IPS DF 6.9 (cell line): ENCODE measurements around the gene TNNT1.
"Not testable (repeated sequence)": the region's sequence is repeated elsewhere in the genome, so short reads cannot be mapped to it uniquely, and the experiment has no call there.

Experiments used
- DNase-seq: peaks from one replicate; pipeline ENCODE4 v3.0.0-alpha.2; 2013; ENCODE audit warnings: low read depth, low spot score
- H3K27ac ChIP-seq: one replicate; pipeline ENCODE4 v1.5.1; 2013; ENCODE audit warnings: low read length, control low read depth
- H3K27me3 ChIP-seq: 2 replicates; pipeline ENCODE4 v1.6.1; 2013; ENCODE audit warnings: mild to moderate bottlenecking, low read length; ENCODE audit not compliant: control insufficient read depth, insufficient read depth
- H3K36me3 ChIP-seq: 2 replicates; pipeline ENCODE4 v1.6.1; 2013; ENCODE audit warnings: low read length; ENCODE audit not compliant: control insufficient read depth, insufficient read depth
- H3K4me1 ChIP-seq: 2 replicates; pipeline ENCODE4 v1.6.1; 2013; ENCODE audit warnings: low read length; ENCODE audit not compliant: control insufficient read depth, insufficient read depth
- H3K4me3 ChIP-seq: 2 replicates; pipeline ENCODE4 v1.5.1; 2013; ENCODE audit warnings: mild to moderate bottlenecking, low read length
- H3K9me3 ChIP-seq: 2 replicates; pipeline ENCODE4 v1.6.1; 2013; ENCODE audit warnings: low read length, inconsistent platforms; ENCODE audit not compliant: control insufficient read depth, insufficient read depth
- WGBS: extraction: QIAGEN DNeasy Blood & Tissue Kit; methylation state at CpG from one replicate; pipeline ENCODE4 v1.1.7; 2013; ENCODE audit warnings: mixed read lengths, missing lambda C conversion rate; ENCODE audit not compliant: insufficient read length, insufficient coverage; 5-methylcytosine and 5-hydroxymethylcytosine counted together

The TNNT1 gene

GRCh38 chr19:55178781-55179599 lies 30.0 kb upstream of the TNNT1 start:
- Histone ChIP-seq H3K4me1 (0 out of 2 replicates have a peak, but pooled peaks cover 2% of the 10 kb centered on the region), H3K27me3 (peaks cover 4% of the 10 kb centered on the region; the same call in 1 of the 2 replicates), H3K27ac (no peak overlapping the region), H3K4me3 (peak overlapping the region; percentile 46; the same call in 1 of the 2 replicates), H3K9me3 (no peaks in the 10 kb centered on the region), H3K36me3 (no peaks in the 10 kb centered on the region)
- DNase-seq, result no peak
- no CpG with 5 or more reads among the region's 61 CpGs for WGBS

- Histone ChIP-seq H3K36me3 (no peaks in the 10 kb centered on the region), H3K27me3 (peaks cover 6% of the 10 kb centered on the region; the same call in 1 of the 2 replicates), H3K9me3 (no peaks in the 10 kb centered on the region), H3K4me1 (0 out of 2 replicates have a peak, but pooled peaks cover 2% of the 10 kb centered on the region), H3K4me3 (no peak overlapping the region), H3K27ac (no peak overlapping the region)
- WGBS, result no CpG with 5 or more reads among the region's 2 CpGs
- DNase-seq, result no peak
Observed at GRCh38 chr19:55176076-55176475, 27.1 kb upstream of the TNNT1 start.

- H3K27me3 ChIP-seq, result peaks cover 4% of the 10 kb centered on the region; the same call in 1 of the 2 replicates
- no peaks in the 10 kb centered on the region for H3K36me3 ChIP-seq
- WGBS, result no CpG with 5 or more reads among the region's 43 CpGs
- no peak overlapping the region for H3K4me3 ChIP-seq
- H3K4me1 ChIP-seq, result 0 out of 2 replicates have a peak, but pooled peaks cover 2% of the 10 kb centered on the region
- H3K9me3 ChIP-seq, result no peaks in the 10 kb centered on the region
- H3K27ac ChIP-seq, result no peak overlapping the region
- DNase-seq, result no peak
Observed at GRCh38 chr19:55175117-55175867, 26.3 kb upstream of the TNNT1 start.

- WGBS, result no CpG with 5 or more reads among the region's 21 CpGs
- Histone ChIP-seq H3K27me3 (peaks cover 3% of the 10 kb centered on the region; the same call in 1 of the 2 replicates), H3K27ac (no peak overlapping the region), H3K9me3 (no peaks in the 10 kb centered on the region), H3K4me3 (peak overlapping the region; percentile 2; the same call in 1 of the 2 replicates), H3K36me3 (no peaks in the 10 kb centered on the region), H3K4me1 (0 out of 2 replicates have a peak, but pooled peaks cover 2% of the 10 kb centered on the region)
- no peak for DNase-seq
Observed at GRCh38 chr19:55174425-55175116, 25.6 kb upstream of the TNNT1 start.

- Histone ChIP-seq H3K36me3 (no peaks in the 10 kb centered on the region), H3K27me3 (peaks cover 3% of the 10 kb centered on the region; the same call in 1 of the 2 replicates), H3K27ac (no peak overlapping the region), H3K4me3 (peak overlapping the region; percentile 62), H3K4me1 (0 out of 2 replicates have a peak, but pooled peaks cover 2% of the 10 kb centered on the region), H3K9me3 (no peaks in the 10 kb centered on the region)
- no peak for DNase-seq
- no CpG with 5 or more reads among the region's 37 CpGs for WGBS
Observed at GRCh38 chr19:55173714-55174409, 24.9 kb upstream of the TNNT1 start.

GRCh38 chr19:55173186-55173713 lies 24.2 kb upstream of the TNNT1 start:
- no peaks in the 10 kb centered on the region for H3K9me3 ChIP-seq
- H3K4me1 ChIP-seq, result 0 out of 2 replicates have a peak, but pooled peaks cover 2% of the 10 kb centered on the region
- no peaks in the 10 kb centered on the region for H3K36me3 ChIP-seq
- H3K27me3 ChIP-seq, result peaks cover 3% of the 10 kb centered on the region; the same call in 1 of the 2 replicates
- peak overlapping the region; percentile 62 for H3K4me3 ChIP-seq
- no CpG with 5 or more reads among the region's 32 CpGs for WGBS
- H3K27ac ChIP-seq, result no peak overlapping the region
- DNase-seq, result no peak

- Histone ChIP-seq H3K27me3 (peaks cover 3% of the 10 kb centered on the region; the same call in 1 of the 2 replicates), H3K4me3 (peak overlapping the region; percentile 62; the same call in 1 of the 2 replicates), H3K36me3 (no peaks in the 10 kb centered on the region), H3K4me1 (0 out of 2 replicates have a peak, but pooled peaks cover 2% of the 10 kb centered on the region), H3K9me3 (no peaks in the 10 kb centered on the region), H3K27ac (no peak overlapping the region)
- no CpG with 5 or more reads among the region's 12 CpGs for WGBS
- no peak for DNase-seq
Observed at GRCh38 chr19:55172741-55173140, 23.7 kb upstream of the TNNT1 start.

GRCh38 chr19:55172318-55172717 lies 23.3 kb upstream of the TNNT1 start:
- H3K9me3 ChIP-seq, H3K4me1 ChIP-seq, DNase-seq, H3K4me3 ChIP-seq, H3K27me3 ChIP-seq, H3K27ac ChIP-seq, H3K36me3 ChIP-seq: not testable (repeated sequence)
- no CpG with 5 or more reads among the region's 9 CpGs for WGBS

- H3K4me1 ChIP-seq, result 0 out of 2 replicates have a peak, but pooled peaks cover 2% of the 10 kb centered on the region
- no peak overlapping the region for H3K27ac ChIP-seq
- H3K27me3 ChIP-seq, result peaks cover 3% of the 10 kb centered on the region; the same call in 1 of the 2 replicates
- H3K4me3 ChIP-seq, result no peak overlapping the region
- no CpG with 5 or more reads among the region's 5 CpGs for WGBS
- DNase-seq, result no peak
- H3K36me3 ChIP-seq, result no peaks in the 10 kb centered on the region
- no peaks in the 10 kb centered on the region for H3K9me3 ChIP-seq
Observed at GRCh38 chr19:55171440-55171839, 22.4 kb upstream of the TNNT1 start.
